Stimulated activated CD8-positive, alpha-beta memory T cell treated with anti-CD3 and anti-CD28 coated beads, Interleukin-12 subunit alpha, Interleukin-12 subunit beta, amount 100 ng/mL, for 24 hours (primary cell): ENCODE data around the gene TBC1D19.

Experiments
- DNase-seq: peaks from one replicate; pipeline ENCODE4 v3.0.0-alpha.2; 2020; ENCODE audit errors: extremely low read depth

The TBC1D19 gene

DNA sequence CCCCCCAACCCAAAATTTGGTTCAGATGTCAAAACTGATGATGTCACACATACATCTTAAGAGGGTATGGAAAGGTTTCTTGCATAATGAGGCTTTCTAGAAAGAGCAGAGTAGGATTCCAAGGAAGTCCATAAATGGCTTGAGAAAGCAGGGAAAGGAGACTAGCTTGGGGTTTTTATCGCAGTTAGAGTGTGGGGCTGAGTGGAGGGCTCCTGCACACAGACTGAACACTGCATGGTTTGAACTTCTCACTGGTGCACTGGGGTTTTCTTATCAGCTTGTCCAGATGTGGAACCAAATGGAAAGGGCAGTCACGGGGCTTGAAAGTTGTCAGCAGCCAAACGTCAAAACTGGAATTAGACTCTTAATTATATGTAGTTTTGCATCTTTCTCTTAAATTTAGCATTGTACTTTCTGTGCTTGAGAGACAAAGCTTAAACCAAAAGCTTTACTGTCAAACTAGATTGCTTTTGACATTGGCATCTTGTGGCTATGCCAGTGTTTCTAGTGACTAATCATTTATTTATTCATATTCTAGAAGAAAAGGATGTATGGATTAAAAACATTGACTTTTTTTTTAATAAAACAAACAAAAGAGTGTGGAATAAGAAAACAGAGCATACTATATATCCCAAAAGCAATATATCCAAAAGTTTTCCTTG is 198.4 kb downstream of the TBC1D19 start:
- DNase-seq: no peak

DNA sequence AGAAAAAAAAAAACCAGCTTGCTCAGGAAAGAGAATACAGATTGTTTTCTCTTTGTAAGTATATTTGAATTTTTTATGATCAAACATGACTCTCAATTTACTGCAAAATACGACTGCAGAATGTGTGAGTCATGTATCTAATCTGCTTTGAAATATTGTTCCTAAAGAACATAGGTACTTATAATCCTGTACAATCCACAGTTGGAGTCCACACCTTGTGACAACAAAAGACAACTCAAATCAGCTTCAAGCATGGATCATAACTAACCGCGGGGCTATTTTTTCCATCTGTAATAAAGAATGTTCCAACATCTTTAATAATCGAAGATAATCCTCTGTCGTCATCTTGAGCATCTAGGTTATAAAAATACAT is 198.9 kb downstream of the TBC1D19 start:
- DNase-seq: no peak

DNA sequence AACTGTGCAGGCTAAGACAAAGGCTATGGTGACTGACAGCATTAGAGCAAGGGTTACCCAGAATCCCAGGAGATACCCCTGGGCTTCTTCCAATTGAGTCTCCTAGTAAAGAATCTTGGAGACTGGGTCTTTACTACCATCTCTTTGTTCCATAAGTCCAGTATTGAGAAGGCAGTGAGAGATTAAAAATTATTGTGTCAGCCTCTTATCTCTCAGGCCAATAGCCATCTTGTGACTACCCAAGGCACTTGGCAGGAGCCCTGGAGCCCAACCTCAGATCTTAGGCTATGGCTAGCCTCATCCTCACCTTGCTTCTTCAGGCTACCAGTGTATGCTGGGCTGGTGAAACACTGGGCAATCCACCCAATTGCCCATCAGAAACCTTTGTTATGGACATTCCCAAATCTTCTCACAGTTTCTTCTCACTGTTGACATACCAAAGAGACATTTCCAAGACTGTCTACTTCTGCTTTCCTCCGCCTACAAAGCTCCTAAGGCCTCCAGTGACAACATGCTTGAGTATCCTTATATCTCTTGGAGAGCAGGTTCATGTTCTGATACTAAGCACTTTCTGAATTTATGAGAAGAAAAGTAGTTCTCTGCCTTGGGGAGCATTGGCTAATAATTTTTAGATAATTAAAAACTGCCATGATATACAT is 200.5 kb downstream of the TBC1D19 start:
- no peak for DNase-seq

DNA sequence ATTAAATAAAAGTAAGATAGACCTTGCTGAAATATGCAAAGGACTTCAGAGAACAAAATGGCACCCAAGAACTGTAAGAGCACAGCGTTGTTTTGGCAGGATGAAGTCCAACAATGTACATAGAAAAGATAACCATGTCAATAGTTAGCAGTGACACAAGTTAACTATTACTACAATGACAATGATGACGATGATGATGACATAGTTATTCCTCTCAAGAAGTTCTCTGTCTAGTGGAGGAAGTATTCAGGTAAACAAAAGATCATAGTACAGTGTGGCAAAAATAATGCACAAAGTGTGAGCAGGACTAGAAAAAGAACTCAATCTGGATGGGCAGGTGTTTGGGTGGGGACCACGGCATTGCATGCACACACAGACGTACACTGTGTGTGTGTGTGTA is 201.4 kb downstream of the TBC1D19 start:
- DNase-seq: no peak

DNA sequence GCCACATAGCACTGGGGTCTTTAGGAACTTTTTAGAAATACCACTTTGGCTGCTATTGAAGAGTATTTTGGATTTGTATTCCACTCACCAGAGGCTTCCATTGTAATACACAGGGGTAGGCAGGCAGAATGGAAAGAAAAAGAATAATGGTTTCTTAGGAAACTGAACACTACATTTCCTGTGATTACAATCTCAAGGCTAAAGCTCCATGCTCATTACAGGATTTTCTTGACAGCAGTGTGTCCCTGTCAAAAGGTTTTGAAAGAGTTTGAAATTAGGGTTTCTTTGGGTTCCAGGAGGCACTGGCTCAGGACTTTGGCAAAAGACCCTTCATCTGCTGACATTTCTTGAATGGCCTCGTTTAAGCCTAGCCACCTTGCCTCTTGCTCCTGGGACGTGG is 201.9 kb downstream of the TBC1D19 start:
- no peak for DNase-seq

DNA sequence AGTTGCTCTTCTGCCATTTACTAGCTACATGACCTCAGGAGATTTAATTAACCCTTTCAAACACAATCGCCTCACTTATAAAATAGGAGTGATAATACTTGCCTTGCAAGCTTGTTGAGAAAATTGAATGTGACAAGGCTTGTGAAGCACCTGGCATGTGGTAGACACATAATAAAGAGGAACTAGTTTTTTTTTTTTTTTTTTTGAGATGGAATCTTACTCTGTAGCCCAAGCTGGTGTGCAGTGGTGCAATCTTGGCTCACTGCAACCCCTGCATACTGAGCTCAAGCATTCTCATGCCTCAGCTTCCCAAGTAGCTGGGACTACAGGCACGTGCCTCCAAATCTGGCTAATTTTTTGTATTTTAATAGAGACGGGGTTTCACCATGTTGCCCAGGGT is 203.0 kb downstream of the TBC1D19 start:
- no peak for DNase-seq

DNA sequence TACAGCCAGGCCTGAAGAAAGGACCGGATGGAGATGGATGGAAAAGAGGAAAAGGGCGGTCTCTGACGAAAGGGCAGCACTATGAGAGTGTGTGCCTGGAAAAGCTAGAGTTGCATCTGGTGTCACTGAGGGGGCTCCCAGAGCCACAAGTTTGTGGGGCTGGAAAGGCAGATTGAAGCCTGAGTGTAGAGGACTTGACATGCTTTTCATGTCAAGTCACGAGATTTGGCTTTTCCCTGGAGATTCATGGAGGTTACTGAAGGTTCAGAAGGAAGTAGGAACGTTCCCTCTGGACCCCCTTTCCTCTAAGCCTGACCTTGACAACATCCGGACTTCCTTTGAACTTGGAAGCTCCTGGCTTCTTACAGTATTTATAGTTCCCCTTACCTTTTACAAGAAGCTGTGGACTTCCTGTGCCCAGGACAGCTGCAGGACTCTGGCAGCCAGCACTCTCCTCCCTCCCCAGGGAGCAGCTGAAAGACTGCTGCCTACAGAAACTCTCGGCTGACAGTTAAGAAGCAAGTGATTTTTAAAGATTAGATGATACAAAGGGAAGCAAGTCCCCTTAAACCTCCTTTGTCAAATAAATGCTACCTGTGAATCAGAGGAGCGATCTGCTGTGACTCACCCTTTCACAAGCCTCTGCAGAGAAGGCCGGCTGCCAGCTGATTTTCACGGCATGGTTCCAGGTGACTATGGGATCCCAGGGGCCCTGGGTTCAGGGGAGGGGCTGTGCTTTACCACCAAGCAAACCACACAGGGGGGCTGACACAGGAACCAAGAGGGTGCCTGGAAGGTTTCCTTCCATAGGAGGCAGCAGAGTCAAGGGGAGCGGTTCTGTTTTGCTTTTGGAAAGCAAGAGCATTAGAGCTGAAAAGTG is 203.8 kb downstream of the TBC1D19 start:
- peak; percentile 19 for DNase-seq

DNA sequence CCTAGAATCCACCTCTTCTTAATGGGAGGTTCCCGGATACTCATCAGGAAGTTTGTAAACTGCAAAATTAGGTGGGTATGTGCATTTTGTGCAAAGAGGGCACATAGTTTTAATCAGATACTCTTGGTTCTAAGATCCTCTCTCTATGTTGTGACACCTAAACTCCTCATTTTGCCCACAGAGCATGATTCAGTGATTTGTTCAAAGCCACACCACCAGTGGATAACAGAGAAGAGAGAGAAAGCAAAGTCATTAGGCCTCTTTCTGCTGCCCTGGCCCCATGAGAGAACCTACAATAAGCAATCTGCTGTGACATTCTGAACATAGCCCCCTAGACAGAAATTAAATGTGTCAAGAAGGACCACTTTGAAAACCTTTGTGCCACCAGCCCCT is 204.5 kb downstream of the TBC1D19 start:
- no peak for DNase-seq

DNA sequence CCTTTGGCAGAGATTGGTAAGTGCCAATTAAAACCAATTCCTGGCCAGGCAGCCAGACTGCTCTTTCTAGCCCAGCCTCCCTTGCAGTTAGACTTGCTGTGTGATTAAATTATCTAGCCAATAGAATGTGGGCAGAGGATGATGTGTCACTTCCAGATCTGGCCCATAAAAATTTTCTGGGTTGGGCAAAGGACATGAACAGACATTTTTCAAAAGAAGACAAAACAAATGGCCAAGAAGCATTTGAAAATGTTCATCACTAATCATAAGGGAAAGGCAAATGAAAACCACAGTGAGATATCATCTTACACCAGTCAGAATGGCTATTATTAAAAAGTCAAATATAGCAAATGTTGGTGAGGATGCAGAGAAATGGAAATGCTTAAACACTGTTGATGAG is 205.3 kb downstream of the TBC1D19 start:
- DNase-seq: no peak

DNA sequence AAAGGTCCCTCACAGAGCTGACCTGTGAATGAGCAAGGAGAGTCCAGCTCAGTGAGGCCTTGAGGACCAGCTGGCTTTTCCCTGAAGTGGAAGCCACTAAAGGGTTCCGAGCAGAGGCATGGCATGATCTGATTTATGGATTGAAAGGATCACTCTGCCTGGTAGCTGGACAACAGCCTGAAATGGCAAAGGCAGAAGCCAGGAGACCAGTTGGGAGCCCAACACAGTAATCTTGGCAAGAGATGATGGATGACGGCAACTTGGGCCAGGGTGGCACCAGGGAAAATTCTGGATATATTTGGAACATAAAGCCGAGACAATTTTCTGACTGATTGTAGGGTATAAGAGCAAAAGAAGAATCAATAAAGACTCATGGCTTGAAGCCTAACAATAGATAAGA is 207.5 kb downstream of the TBC1D19 start:
- no peak for DNase-seq

DNA sequence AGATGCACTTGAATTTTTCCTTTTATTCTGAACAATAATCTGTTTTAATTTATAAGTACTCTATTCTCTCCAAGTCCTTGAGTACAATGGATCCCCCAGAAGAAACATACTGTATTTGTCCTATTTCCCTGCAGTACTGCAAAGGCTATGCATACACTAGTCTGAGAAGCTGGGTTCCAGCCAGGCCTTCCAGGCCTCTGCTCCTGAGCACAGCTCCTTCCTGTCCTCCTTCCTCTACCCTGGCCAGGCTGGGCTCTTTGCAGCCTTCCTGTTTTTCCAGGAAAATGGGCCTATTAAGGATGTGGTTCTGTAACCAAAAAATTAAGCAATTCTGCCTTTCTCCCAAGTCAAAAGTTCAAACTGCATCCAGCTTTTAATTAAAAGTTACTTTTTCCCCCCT is 208.8 kb downstream of the TBC1D19 start:
- DNase-seq: no peak

DNA sequence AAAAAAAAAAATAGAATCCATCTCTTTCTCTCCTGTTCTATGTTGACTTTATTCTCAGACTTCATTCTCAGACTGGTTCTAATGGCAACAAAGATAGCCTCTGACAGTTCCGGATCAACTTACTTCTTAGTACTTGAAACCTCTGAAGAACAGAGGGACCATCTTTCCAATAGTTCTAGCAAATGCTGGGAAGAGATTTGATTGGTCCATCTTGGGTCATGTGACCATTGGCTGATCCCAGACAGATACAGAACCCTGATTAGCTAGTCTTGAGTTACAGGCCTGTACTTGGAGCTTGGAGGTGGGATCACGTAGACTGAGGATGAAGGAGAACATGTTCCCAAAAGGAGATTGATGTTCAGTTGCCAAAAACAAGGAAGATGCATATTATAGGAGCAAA is 209.9 kb downstream of the TBC1D19 start:
- DNase-seq: no peak

DNA sequence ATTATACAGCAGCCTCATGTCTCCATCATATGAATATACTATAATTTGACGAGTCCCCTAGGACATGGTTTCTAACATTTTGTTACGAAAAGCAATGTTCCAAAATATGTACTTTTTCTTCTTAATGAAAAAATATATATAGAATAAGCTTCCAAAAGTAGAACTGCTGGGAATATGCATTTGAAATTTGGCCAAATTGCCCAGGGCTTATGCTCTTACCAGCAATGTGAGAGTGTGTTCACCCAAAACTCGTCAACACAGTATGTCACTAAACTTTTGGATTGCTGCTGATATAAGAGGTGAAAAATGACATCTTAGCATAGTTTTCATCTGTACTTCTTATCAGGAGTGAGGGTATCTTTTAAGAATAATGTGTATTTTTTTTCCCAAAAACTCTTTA is 212.2 kb downstream of the TBC1D19 start:
- no peak for DNase-seq

DNA sequence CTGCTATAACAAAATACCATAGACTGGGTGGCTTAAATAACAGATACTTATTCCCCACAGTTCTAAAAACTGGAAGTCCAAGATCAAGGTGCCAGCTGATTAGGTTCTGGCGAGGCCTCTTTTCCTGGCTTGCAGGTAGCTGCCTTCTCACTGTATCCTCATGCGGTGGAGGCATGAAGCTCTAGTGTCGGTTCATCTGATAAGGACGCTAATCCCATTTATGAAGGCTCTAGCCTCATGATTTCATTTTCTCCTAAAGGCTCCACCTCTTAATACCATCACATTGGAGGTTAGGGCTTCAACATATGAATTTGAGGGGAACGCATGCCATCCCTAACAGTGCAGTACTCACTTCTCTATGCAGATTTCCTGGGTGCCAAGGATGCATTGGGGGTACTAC is 218.9 kb downstream of the TBC1D19 start:
- no peak for DNase-seq

DNA sequence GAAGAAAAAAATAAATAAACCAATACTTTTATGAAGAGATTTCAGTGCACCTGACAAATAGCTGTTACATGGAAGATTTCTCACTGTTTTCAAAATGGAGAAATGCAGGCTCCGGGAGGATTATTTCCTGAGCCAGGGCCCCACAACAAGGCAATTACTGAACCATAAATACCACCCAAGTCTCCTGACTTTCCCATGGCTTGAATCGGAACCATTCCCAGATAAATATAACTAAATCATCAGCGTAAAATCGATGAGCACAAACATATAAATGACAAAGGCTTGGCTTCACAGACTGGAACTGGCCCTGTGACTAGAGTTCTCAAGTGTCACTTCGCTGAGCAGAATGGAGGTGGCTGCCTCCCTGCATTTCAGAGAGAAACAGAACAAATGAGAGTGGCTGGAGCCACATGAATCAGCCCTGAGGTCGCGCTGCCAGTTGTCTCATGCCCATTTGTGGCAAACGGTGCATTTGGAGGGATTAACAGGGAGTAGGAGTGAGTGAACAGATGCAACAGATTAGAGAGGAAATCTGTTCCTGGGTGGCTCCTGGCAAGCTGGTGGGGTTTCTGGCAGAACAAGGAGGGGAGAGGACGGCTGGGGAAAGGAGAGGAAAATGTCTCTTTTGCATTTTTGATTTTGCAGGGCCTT is 219.5 kb downstream of the TBC1D19 start:
- no peak for DNase-seq

DNA sequence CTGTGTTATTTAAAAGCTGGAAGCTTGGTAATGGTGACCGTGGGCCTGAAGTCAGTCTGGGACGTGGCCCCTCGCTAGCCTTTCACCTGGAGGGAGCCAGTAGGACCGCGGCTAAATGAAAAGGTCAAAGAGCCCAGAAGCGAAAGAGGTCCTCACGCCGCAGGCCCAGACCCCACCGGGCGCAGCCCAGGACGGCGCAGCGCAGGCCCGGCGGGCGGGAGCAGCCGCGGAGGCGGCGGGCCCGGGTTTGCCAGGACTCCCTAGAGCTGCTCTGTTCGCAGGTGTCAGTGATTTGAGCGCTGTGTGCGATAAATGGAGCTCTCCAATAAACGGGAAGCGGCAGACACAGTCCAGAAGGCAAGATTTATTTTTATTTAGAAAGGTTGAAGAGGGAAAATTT is 220.6 kb downstream of the TBC1D19 start:
- DNase-seq: no peak

DNA sequence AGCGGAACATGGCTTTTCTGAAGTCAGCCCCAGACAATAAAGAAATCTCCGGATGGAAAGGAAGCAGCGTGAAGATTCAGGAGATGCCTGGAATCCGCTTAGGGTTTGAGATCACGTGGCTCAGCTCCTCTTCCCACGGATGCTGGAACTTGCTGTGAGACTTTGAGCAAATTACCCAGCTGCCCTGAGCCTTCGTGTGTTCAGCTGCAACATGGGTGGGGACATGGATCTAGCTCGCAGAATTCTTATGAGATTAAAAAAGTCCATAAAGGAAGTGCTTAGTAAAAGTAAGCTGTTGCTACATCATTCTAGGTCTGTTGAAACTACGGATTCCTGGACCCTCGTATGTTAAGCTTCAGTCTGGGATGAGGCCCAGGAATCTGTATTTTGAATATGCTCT is 221.0 kb downstream of the TBC1D19 start:
- DNase-seq: no peak
